Neural progenitor cell (in vitro differentiated cells): ENCODE data around the gene PYM1. TPM values are rescaled to one million over a fixed set of nuclear protein-coding genes. Genes with fewer than 3 reads are reported as not detected.
"Not testable (repeated sequence)": the region's sequence is repeated elsewhere in the genome, so short reads cannot be mapped to it uniquely, and the experiment has no call there.

Experiments
- DNase-seq: peaks from one replicate; pipeline ENCODE4 v3.0.0-alpha.2; 2016; ENCODE audit warnings: low spot score
- H2AFZ ChIP-seq: fragments of 200-600 bp; sonication (generic); replicated peaks from 2 replicates; pipeline ENCODE4 v1.6.1; 2016; ENCODE audit warnings: antibody characterized with exemption
- H3F3A ChIP-seq: fragments of 200-600 bp; sonication (generic); 2 replicates; pipeline ENCODE4 v1.6.1; 2016; ENCODE audit warnings: antibody characterized with exemption, low read depth
- H3K27ac ChIP-seq: fragments of 200-600 bp; sonication (generic); 2 replicates; pipeline ENCODE4 v1.5.1; 2016; ENCODE audit warnings: mild to moderate bottlenecking
- H3K27me3 ChIP-seq: fragments of 200-600 bp; sonication (generic); 2 replicates; pipeline ENCODE4 v1.6.1; 2016; ENCODE audit warnings: mild to moderate bottlenecking, moderate library complexity
- H3K36me3 ChIP-seq: fragments of 200-600 bp; sonication (generic); 2 replicates; pipeline ENCODE4 v1.5.1; 2016
- H3K4me1 ChIP-seq: fragments of 200-600 bp; sonication (generic); 2 replicates; pipeline ENCODE4 v1.6.1; 2016; ENCODE audit warnings: mixed run types
- H3K4me2 ChIP-seq: fragments of 200-600 bp; sonication (generic); 2 replicates; pipeline ENCODE4 v1.6.1; 2016
- H3K4me3 ChIP-seq: fragments of 200-600 bp; sonication (generic); 2 replicates; pipeline ENCODE4 v1.5.1; 2016
- H3K79me2 ChIP-seq: fragments of 200-600 bp; sonication (generic); 2 replicates; pipeline ENCODE4 v1.6.1; 2016; ENCODE audit warnings: low read depth
- H3K9ac ChIP-seq: fragments of 200-600 bp; sonication (generic); 2 replicates; pipeline ENCODE4 v1.6.1; 2016
- H3K9me3 ChIP-seq: fragments of 200-600 bp; sonication (generic); 2 replicates; pipeline ENCODE4 v1.5.1; 2016; ENCODE audit warnings: low read depth
- H4K20me1 ChIP-seq: fragments of 200-600 bp; sonication (generic); 2 replicates; pipeline ENCODE4 v1.6.1; 2016; ENCODE audit warnings: low read depth
- H3K27ac Mint-ChIP-seq: 3 replicates; pipeline ENCODE4 v1.8.0; 2021; ENCODE audit warnings: mixed read lengths
- H3K27me3 Mint-ChIP-seq: 2 replicates; pipeline ENCODE4 v1.8.0; 2022; ENCODE audit warnings: low read depth, mild to moderate bottlenecking, inconsistent platforms, moderate library complexity, mixed read lengths; ENCODE audit not compliant: insufficient read depth
- H3K36me3 Mint-ChIP-seq: 3 replicates; pipeline ENCODE4 v1.8.0; 2021; ENCODE audit warnings: mixed read lengths
- H3K4me1 Mint-ChIP-seq: 3 replicates; pipeline ENCODE4 v1.8.0; 2021; ENCODE audit warnings: mixed read lengths
- H3K4me3 Mint-ChIP-seq: 3 replicates; pipeline ENCODE4 v1.8.0; 2021; ENCODE audit warnings: mild to moderate bottlenecking, moderate library complexity, mixed read lengths
- H3K9me3 Mint-ChIP-seq: 3 replicates; pipeline ENCODE4 v1.8.0; 2020; ENCODE audit warnings: mixed read lengths
- EZH2 ChIP-seq: fragments of 200-600 bp; sonication (generic); IDR thresholded peaks from 2 replicates; pipeline ENCODE4 v1.6.1; 2017; ENCODE audit warnings: antibody characterized with exemption, mild to moderate bottlenecking, moderate library complexity
- EZH2phosphoT487 ChIP-seq: fragments of 200-600 bp; sonication (generic); IDR thresholded peaks from 2 replicates; pipeline ENCODE4 v1.6.1; 2017; ENCODE audit warnings: antibody characterized with exemption
- total RNA-seq: library from RNA; depleted of rRNA; stranded (reverse); fragments of >200 nt; gene quantifications from 2 replicates; pipeline ENCODE4 v1.2.3, GENCODE V29; 2015; ENCODE audit warnings: low replicate concordance
- TF ChIP-seq, protein P1 (sequence below): fragments of 200-600 bp; sonication (generic); IDR thresholded peaks from 2 replicates; pipeline ENCODE4 v1.5.1; 2017; ENCODE audit warnings: antibody characterized with exemption, mild to moderate bottlenecking

PYM1 gene
- total RNA-seq, 1 donor from 2014 or later: 44.6 TPM

GRCh38 chr12:55922126-55922525 is 5.6 kb downstream of the PYM1 start:
- H3K4me1 Mint-ChIP-seq: peaks cover 19% of the 10 kb centered on the region
- peaks cover 9% of the 10 kb centered on the region for H3K4me1 ChIP-seq
- H3K27ac ChIP-seq: no peak overlapping the region
- TF ChIP-seq EZH2 (no peak), EZH2phosphoT487 (no peak)
- TF ChIP-seq, protein P1, sequence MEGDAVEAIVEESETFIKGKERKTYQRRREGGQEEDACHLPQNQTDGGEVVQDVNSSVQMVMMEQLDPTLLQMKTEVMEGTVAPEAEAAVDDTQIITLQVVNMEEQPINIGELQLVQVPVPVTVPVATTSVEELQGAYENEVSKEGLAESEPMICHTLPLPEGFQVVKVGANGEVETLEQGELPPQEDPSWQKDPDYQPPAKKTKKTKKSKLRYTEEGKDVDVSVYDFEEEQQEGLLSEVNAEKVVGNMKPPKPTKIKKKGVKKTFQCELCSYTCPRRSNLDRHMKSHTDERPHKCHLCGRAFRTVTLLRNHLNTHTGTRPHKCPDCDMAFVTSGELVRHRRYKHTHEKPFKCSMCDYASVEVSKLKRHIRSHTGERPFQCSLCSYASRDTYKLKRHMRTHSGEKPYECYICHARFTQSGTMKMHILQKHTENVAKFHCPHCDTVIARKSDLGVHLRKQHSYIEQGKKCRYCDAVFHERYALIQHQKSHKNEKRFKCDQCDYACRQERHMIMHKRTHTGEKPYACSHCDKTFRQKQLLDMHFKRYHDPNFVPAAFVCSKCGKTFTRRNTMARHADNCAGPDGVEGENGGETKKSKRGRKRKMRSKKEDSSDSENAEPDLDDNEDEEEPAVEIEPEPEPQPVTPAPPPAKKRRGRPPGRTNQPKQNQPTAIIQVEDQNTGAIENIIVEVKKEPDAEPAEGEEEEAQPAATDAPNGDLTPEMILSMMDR: no peak
- H3K9ac ChIP-seq: no peak overlapping the region
- H4K20me1 ChIP-seq: peaks cover 75% of the 10 kb centered on the region
- no peak for DNase-seq
- peaks cover 6% of the 10 kb centered on the region for H3K36me3 ChIP-seq
- H3K4me3 ChIP-seq: no peak overlapping the region
- H3K27me3 ChIP-seq: no peaks in the 10 kb centered on the region
- no peaks in the 10 kb centered on the region for H3K27me3 Mint-ChIP-seq
- no peak overlapping the region for H3K4me3 Mint-ChIP-seq
- peaks cover 12% of the 10 kb centered on the region for H3K36me3 Mint-ChIP-seq
- H3K27ac Mint-ChIP-seq: no peak overlapping the region
- H3K4me2 ChIP-seq: no peak overlapping the region
- no peaks in the 10 kb centered on the region for H3K9me3 ChIP-seq
- peaks cover 39% of the 10 kb centered on the region for H3F3A ChIP-seq
- no peak overlapping the region for H2AFZ ChIP-seq
- peaks cover 99% of the 10 kb centered on the region for H3K79me2 ChIP-seq
- H3K9me3 Mint-ChIP-seq: no peaks in the 10 kb centered on the region

DNA sequence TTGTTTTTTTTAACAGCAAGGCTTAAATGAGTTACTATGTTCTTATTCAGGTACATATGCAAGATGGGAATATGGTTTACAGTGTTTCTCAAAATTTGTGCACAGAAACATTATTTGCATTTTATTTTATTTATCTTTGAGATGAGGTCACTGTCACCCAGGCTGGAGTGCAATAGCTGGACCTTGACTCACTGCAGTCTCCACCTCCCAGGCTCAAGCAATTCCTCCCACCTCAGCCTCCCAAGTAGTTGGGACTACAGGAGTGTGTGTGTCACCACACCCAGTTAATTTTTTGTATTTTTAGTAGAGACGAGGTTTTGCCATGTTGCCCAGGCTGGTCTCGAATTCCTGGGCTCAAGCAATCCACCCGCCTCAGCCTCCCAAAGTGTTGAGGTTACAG is 8.7 kb downstream of the PYM1 start:
- peaks cover 18% of the 10 kb centered on the region for H3K36me3 Mint-ChIP-seq
- H3K36me3 ChIP-seq, H3K4me2 ChIP-seq, H3K9me3 Mint-ChIP-seq, DNase-seq, H3K27ac Mint-ChIP-seq, H3K4me3 Mint-ChIP-seq, H3K9me3 ChIP-seq, H3K27me3 ChIP-seq, H3K9ac ChIP-seq, H3K4me1 Mint-ChIP-seq, H3K4me1 ChIP-seq, H3K4me3 ChIP-seq, H2AFZ ChIP-seq, H3K27me3 Mint-ChIP-seq, H3K27ac ChIP-seq: not testable (repeated sequence)
- H4K20me1 ChIP-seq: peaks cover 74% of the 10 kb centered on the region
- H3F3A ChIP-seq: peaks cover 17% of the 10 kb centered on the region
- H3K79me2 ChIP-seq: peaks cover 100% of the 10 kb centered on the region

GRCh38 chr12:55915482-55915859 is 12.2 kb downstream of the PYM1 start:
- H3K36me3 ChIP-seq: no peaks in the 10 kb centered on the region
- Mint-ChIP-seq H3K4me1 (no peaks in the 10 kb centered on the region), H3K36me3 (peaks cover 20% of the 10 kb centered on the region), H3K4me3 (no peak overlapping the region), H3K9me3 (no peaks in the 10 kb centered on the region), H3K27ac (no peak overlapping the region), H3K27me3 (no peaks in the 10 kb centered on the region)
- peaks cover 100% of the 10 kb centered on the region for H3K79me2 ChIP-seq
- H3K27me3 ChIP-seq: no peaks in the 10 kb centered on the region
- H3K4me1 ChIP-seq: no peaks in the 10 kb centered on the region
- no peak for DNase-seq
- H3K9ac ChIP-seq: no peak overlapping the region
- no peak overlapping the region for H3K4me2 ChIP-seq
- H3K9me3 ChIP-seq: no peaks in the 10 kb centered on the region
- TF ChIP-seq EZH2 (no peak), EZH2phosphoT487 (no peak)
- TF ChIP-seq, protein P1: no peak
- peaks cover 13% of the 10 kb centered on the region for H3F3A ChIP-seq
- H3K27ac ChIP-seq: no peak overlapping the region
- H3K4me3 ChIP-seq: no peak overlapping the region
- H4K20me1 ChIP-seq: peaks cover 71% of the 10 kb centered on the region
- no peak overlapping the region for H2AFZ ChIP-seq

GRCh38 chr12:55912908-55913307 is 14.8 kb downstream of the PYM1 start:
- peaks cover 9% of the 10 kb centered on the region for H3K4me1 Mint-ChIP-seq
- no peak overlapping the region for H2AFZ ChIP-seq
- H3K9me3 Mint-ChIP-seq: no peaks in the 10 kb centered on the region
- peaks cover 71% of the 10 kb centered on the region for H4K20me1 ChIP-seq
- no peaks in the 10 kb centered on the region for H3K27me3 ChIP-seq
- H3K9ac ChIP-seq: no peak overlapping the region
- no peak for TF ChIP-seq EZH2
- TF ChIP-seq, protein P1: no peak
- no peak for TF ChIP-seq EZH2phosphoT487
- H3K79me2 ChIP-seq: peaks cover 100% of the 10 kb centered on the region
- H3K27ac ChIP-seq: no peak overlapping the region
- H3F3A ChIP-seq: peaks cover 15% of the 10 kb centered on the region
- no peak overlapping the region for H3K4me2 ChIP-seq
- H3K36me3 Mint-ChIP-seq: peaks cover 18% of the 10 kb centered on the region
- no peaks in the 10 kb centered on the region for H3K36me3 ChIP-seq
- DNase-seq: no peak
- H3K27me3 Mint-ChIP-seq: no peaks in the 10 kb centered on the region
- no peak overlapping the region for H3K4me3 ChIP-seq
- H3K4me3 Mint-ChIP-seq: no peak overlapping the region
- H3K9me3 ChIP-seq: no peaks in the 10 kb centered on the region
- H3K4me1 ChIP-seq: peaks cover 7% of the 10 kb centered on the region
- no peak overlapping the region for H3K27ac Mint-ChIP-seq
